Measurements from ENCODE around the gene SLC6A2.

The SLC6A2 gene

DNA sequence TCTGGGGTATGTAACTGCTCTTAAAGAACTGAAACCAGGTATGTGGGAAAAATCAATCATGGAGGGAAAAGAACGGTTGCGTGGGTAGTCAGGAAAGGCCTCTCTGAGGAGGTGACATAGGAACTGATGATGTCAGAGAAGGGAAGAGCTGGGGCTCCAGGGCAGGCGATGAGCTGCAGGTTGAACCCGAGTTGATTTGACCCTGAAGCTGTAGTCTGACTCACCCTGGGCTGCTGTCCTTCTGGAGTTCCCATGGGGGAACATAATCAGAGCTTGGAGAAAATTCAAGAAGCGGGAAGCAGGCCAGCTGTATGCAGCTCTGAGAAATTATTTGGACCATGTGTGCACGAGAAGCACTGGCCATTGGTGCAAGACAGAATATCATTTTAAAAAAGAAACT, 16.7 kb downstream of the SLC6A2 start:
- Histone ChIP-seq H3K4me3 (replicated peaks; ENCODE audit: insufficient read depth, low read length) (no peak overlapping the region), H3K27me3 (ENCODE audit: insufficient read depth, poor library complexity, severe bottlenecking) (no peaks in the 10 kb centered on the region), H3K27ac (replicated peaks) (no peak overlapping the region)
- TF ChIP-seq, protein P1, sequence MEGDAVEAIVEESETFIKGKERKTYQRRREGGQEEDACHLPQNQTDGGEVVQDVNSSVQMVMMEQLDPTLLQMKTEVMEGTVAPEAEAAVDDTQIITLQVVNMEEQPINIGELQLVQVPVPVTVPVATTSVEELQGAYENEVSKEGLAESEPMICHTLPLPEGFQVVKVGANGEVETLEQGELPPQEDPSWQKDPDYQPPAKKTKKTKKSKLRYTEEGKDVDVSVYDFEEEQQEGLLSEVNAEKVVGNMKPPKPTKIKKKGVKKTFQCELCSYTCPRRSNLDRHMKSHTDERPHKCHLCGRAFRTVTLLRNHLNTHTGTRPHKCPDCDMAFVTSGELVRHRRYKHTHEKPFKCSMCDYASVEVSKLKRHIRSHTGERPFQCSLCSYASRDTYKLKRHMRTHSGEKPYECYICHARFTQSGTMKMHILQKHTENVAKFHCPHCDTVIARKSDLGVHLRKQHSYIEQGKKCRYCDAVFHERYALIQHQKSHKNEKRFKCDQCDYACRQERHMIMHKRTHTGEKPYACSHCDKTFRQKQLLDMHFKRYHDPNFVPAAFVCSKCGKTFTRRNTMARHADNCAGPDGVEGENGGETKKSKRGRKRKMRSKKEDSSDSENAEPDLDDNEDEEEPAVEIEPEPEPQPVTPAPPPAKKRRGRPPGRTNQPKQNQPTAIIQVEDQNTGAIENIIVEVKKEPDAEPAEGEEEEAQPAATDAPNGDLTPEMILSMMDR (IDR thresholded peaks at IDR 0.05; ENCODE audit: insufficient read depth, low read length) = no peak
- TF ChIP-seq POLR2AphosphoS5 (IDR thresholded peaks at IDR 0.05; ENCODE audit: low read depth) (no peak), SPI1 (IDR thresholded peaks at IDR 0.05; ENCODE audit: borderline replicate concordance, low read depth) (no peak)
- TF ChIP-seq, protein P2, sequence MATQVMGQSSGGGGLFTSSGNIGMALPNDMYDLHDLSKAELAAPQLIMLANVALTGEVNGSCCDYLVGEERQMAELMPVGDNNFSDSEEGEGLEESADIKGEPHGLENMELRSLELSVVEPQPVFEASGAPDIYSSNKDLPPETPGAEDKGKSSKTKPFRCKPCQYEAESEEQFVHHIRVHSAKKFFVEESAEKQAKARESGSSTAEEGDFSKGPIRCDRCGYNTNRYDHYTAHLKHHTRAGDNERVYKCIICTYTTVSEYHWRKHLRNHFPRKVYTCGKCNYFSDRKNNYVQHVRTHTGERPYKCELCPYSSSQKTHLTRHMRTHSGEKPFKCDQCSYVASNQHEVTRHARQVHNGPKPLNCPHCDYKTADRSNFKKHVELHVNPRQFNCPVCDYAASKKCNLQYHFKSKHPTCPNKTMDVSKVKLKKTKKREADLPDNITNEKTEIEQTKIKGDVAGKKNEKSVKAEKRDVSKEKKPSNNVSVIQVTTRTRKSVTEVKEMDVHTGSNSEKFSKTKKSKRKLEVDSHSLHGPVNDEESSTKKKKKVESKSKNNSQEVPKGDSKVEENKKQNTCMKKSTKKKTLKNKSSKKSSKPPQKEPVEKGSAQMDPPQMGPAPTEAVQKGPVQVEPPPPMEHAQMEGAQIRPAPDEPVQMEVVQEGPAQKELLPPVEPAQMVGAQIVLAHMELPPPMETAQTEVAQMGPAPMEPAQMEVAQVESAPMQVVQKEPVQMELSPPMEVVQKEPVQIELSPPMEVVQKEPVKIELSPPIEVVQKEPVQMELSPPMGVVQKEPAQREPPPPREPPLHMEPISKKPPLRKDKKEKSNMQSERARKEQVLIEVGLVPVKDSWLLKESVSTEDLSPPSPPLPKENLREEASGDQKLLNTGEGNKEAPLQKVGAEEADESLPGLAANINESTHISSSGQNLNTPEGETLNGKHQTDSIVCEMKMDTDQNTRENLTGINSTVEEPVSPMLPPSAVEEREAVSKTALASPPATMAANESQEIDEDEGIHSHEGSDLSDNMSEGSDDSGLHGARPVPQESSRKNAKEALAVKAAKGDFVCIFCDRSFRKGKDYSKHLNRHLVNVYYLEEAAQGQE (IDR thresholded peaks at IDR 0.05; ENCODE audit: insufficient replicate concordance, low read depth) = no peak
- no peak for DNase-seq (ENCODE audit: low read depth in 1 of 2, low spot score in 1 of 2)

DNA sequence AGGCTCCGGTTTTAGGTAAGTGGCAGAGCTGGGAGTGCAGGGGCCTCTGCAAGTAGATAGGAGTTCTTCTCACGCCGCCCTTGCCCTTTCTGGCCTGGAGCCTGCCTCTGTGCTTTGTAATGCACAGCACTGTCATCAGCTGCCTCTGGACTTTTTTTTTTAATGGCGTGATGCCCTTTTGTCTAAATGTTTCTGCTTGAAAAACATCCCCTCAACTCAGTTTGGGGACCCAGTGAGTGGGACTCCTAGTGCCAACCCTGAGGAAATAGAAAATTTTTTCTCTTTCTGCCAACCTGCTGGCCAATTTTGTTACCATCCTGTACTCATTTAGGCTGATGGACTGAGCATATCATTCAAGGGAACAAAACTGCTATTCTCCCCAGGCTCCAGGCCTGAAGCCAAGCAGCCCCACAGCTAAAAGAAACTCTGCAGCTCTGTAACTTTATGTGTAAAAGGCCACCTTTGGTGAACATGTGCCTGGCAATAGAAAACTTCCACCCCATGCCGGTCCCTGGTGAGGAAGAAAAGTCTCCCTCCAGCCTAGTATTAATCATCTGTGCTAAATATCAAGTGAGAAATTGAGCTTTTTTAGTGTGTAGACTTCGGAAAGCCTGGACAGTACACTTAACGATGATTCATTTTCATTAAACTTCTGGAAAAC, 22.5 kb downstream of the SLC6A2 start:
- Histone ChIP-seq H3K27me3 (ENCODE audit: insufficient read depth, poor library complexity, severe bottlenecking) (no peaks in the 10 kb centered on the region), H3K27ac (replicated peaks) (no peak overlapping the region), H3K4me3 (replicated peaks; ENCODE audit: insufficient read depth, low read length) (no peak overlapping the region)
- TF ChIP-seq, protein P1 (IDR thresholded peaks at IDR 0.05; ENCODE audit: insufficient read depth, low read length) = no peak
- TF ChIP-seq, protein P2 (IDR thresholded peaks at IDR 0.05; ENCODE audit: insufficient replicate concordance, low read depth) = no peak
- TF ChIP-seq GABPA (IDR thresholded peaks at IDR 0.05; ENCODE audit: low read depth) (no peak), SPI1 (IDR thresholded peaks at IDR 0.05; ENCODE audit: borderline replicate concordance, low read depth) (no peak), POLR2AphosphoS5 (IDR thresholded peaks at IDR 0.05; ENCODE audit: low read depth) (no peak)
- no peak for DNase-seq (ENCODE audit: low read depth in 1 of 2, low spot score in 1 of 2)

DNA sequence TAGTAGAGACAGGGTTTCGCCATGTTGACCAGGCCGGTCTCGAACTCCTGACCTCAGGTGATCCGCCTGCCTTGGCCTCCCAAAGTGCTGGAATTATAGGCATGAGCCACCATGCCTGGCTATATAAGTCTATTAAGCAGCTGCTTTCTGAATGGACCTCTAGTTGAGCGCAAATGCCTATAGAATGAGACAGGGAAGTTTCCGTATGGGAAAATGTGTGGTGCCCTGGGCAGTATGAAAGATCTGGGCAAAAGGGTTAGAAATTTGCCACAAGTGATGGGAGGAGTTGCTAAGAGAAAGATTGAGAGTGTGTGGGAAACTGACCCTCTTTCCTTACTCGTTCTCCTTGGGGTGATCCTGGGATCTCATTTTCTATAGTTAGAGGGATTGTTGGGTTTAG, 26.3 kb downstream of the SLC6A2 start:
- TF ChIP-seq GABPA (IDR thresholded peaks at IDR 0.05; ENCODE audit: low read depth) (no peak), SPI1 (IDR thresholded peaks at IDR 0.05; ENCODE audit: borderline replicate concordance, low read depth) (no peak), POLR2AphosphoS5 (IDR thresholded peaks at IDR 0.05; ENCODE audit: low read depth) (no peak)
- TF ChIP-seq, protein P1 (IDR thresholded peaks at IDR 0.05; ENCODE audit: insufficient read depth, low read length) = no peak
- TF ChIP-seq, protein P2 (IDR thresholded peaks at IDR 0.05; ENCODE audit: insufficient replicate concordance, low read depth) = no peak
- Histone ChIP-seq H3K27me3 (ENCODE audit: insufficient read depth, poor library complexity, severe bottlenecking) (no peaks in the 10 kb centered on the region), H3K4me3 (replicated peaks; ENCODE audit: insufficient read depth, low read length) (no peak overlapping the region), H3K27ac (replicated peaks) (no peak overlapping the region)
- no peak for DNase-seq (ENCODE audit: low read depth in 1 of 2, low spot score in 1 of 2)
